ENCODE data around the gene CSMD2.
A peak's percentile ranks its signal among the peaks of the same experiment; 100 is the strongest.
"Not testable (repeated sequence)": the region's sequence is repeated elsewhere in the genome, so short reads cannot be mapped to it uniquely, and the experiment has no call there.

CSMD2 gene

GRCh38 chr1:34164771-34165391 is at the start of gene CSMD2:
TSS of gene CSMD2 (minus strand) at chr1:34165230. CDS start at chr1:34165097, 133 bp downstream.
- DNase-seq = peak in 1 of 2 experiments; percentile 49

- DNase-seq = no peak
Observed at GRCh38 chr1:34213956-34214355, 48.9 kb upstream of the CSMD2 start.

GRCh38 chr1:34212673-34213072 is 47.6 kb upstream of the CSMD2 start:
- no peak for DNase-seq

- DNase-seq = no peak
Observed at GRCh38 chr1:34199927-34200326, 34.9 kb upstream of the CSMD2 start.

GRCh38 chr1:34192621-34193020 is 27.6 kb upstream of the CSMD2 start:
- no peak for DNase-seq

- DNase-seq = no peak
Observed at GRCh38 chr1:34190692-34191091, 25.7 kb upstream of the CSMD2 start.

- no peak for DNase-seq
Observed at GRCh38 chr1:34188985-34189384, 24.0 kb upstream of the CSMD2 start.

- DNase-seq = peak in 1 of 2 experiments; percentile 6
Observed at GRCh38 chr1:34188418-34188817, 23.4 kb upstream of the CSMD2 start.

- no peak for DNase-seq
Observed at GRCh38 chr1:34186741-34187494, 21.9 kb upstream of the CSMD2 start.

- DNase-seq = not testable (repeated sequence)
Observed at GRCh38 chr1:34183381-34183780, 18.4 kb upstream of the CSMD2 start.

- no peak for DNase-seq
Observed at GRCh38 chr1:34178072-34178471, 13.0 kb upstream of the CSMD2 start.

- no peak for DNase-seq
Observed at GRCh38 chr1:34176830-34177603, 12.0 kb upstream of the CSMD2 start, which contains the start of gene C1orf94. TSS of gene C1orf94 (plus strand) at chr1:34176907. CDS start at chr1:34177790, 883 bp downstream.

GRCh38 chr1:34175744-34176143 is 10.7 kb upstream of the CSMD2 start:
- no peak for DNase-seq

- DNase-seq = no peak
Observed at GRCh38 chr1:34167389-34167788, 2.4 kb upstream of the CSMD2 start.

GRCh38 chr1:34166625-34167361 is 1.8 kb upstream of the CSMD2 start:
- DNase-seq = no peak

GRCh38 chr1:34166191-34166624 is 1.2 kb upstream of the CSMD2 start:
- DNase-seq = peak in 1 of 2 experiments; percentile 23

- peak in 1 of 2 experiments; percentile 15 for DNase-seq
Observed at GRCh38 chr1:34165422-34165921, 442 bp upstream of the CSMD2 start.

- DNase-seq = peak in 1 of 2 experiments; percentile 30
Observed at GRCh38 chr1:34163792-34164731, 968 bp downstream of the CSMD2 start.

GRCh38 chr1:34162852-34163766 is 1.9 kb downstream of the CSMD2 start:
- DNase-seq = peak in 1 of 2 experiments; percentile 78

GRCh38 chr1:34156739-34157138 is 8.3 kb downstream of the CSMD2 start:
- no peak for DNase-seq
